Measurements from ENCODE around the gene EPB41L2.

GRCh38 chr6:131009790-131010189, 53.3 kb downstream of the EPB41L2 start:
- TF ChIP-seq POLR2AphosphoS5 (IDR thresholded peaks at IDR 0.05) (no peak), CTCF (IDR thresholded peaks at IDR 0.05 in 8 of 11, conservative IDR thresholded peaks at IDR 0.05 in 3 of 11) (no peak)

Measured in spleen (tissue), 7 donors.